Muscle of leg (tissue), 11 donors: ENCODE measurements around the gene FAM53B. TPM values are rescaled to one million over a fixed set of nuclear protein-coding genes. Genes with fewer than 3 reads are reported as not detected.

ENCODE experiments used
- DNase-seq: peaks from one replicate; pipeline ENCODE4 v3.0.0; 2013
- H3K27ac ChIP-seq: one replicate; pipeline ENCODE4 v1.5.1; 2013; ENCODE audit warnings: mild to moderate bottlenecking, low read length, control low read depth
- H3K27me3 ChIP-seq: one replicate; pipeline ENCODE4 v1.6.1; 2013; ENCODE audit warnings: low read length; ENCODE audit not compliant: control insufficient read depth, insufficient read depth
- H3K36me3 ChIP-seq: one replicate; pipeline ENCODE4 v1.6.1; 2013; ENCODE audit warnings: low read length; ENCODE audit not compliant: control insufficient read depth, insufficient read depth
- H3K4me1 ChIP-seq: one replicate; pipeline ENCODE4 v1.6.1; 2013; ENCODE audit warnings: low read length; ENCODE audit not compliant: control insufficient read depth, insufficient read depth
- H3K4me3 ChIP-seq: one replicate; pipeline ENCODE4 v1.5.1; 2013; ENCODE audit warnings: low read length, control low read depth
- H3K9me3 ChIP-seq: replicated peaks from 2 replicates; pipeline ENCODE4 v1.6.1; 2013; ENCODE audit warnings: low read depth, low read length; ENCODE audit not compliant: control insufficient read depth
- WGBS: methylation state at CpG from one replicate; pipeline ENCODE4 v1.1.5; 2013; ENCODE audit warnings: missing lambda C conversion rate; ENCODE audit not compliant: insufficient coverage; 5-methylcytosine and 5-hydroxymethylcytosine counted together
- polyA plus RNA-seq, 8 donors: library from polyadenylated mRNA; unstranded; fragments of 120-200 nt; gene quantifications; one replicate each; pipeline versions ENCODE4 v1.2.1 to v1.2.3, GENCODE V29; 2013; ENCODE audit warnings: inconsistent platforms in 1 of 8, low replicate concordance in 1 of 8; ENCODE audit not compliant: insufficient read length in 8 of 8, insufficient read depth in 1 of 8
- total RNA-seq: library from RNA; stranded (reverse); fragments of 120-200 nt; gene quantifications from one replicate; pipeline ENCODE4 v1.2.4, GENCODE V29; 2013

The FAM53B gene
- total and polyA plus RNA-seq, 9 donors: 23.6 to 31.2 (median 27.0) TPM

DNA sequence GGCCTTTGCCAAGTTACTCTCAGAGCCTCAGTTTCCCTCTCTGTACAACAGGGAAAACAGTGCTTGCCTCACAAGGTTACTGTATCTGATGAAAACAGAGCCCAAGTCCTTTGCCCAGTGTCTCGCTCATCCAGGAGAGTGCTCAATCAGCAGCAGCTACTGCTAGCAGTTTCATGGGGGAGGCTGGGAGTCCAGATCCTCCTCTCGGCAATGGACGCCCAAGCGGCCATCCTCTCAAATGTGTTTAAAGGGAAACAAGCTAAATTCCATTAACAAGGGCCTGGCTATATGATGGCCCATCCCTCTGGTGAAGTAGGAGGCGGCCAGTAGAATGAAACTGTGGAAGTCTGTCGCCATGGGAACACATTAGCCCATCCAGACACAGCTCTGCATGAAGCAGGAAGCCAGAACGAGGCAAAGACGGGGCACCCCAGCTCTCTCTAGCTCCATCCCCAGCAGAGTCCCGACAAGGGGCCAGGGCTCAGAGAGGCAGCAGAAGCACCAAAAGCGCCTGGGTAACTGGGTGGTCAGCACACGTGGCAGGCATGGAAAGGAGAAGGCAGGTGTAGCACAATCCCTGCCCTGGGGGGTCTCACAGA is 35.2 kb downstream of the FAM53B start:
- DNase-seq: peak; percentile 74
- Histone ChIP-seq H3K4me3 (no peak overlapping the region), H3K4me1 (peaks cover 82% of the 10 kb centered on the region), H3K36me3 (peaks cover 27% of the 10 kb centered on the region), H3K9me3 (no peaks in the 10 kb centered on the region), H3K27me3 (no peaks in the 10 kb centered on the region), H3K27ac (peak overlapping the region; percentile 77)
- 52% methylated on average over 5 of the region's 11 CpGs for WGBS

DNA sequence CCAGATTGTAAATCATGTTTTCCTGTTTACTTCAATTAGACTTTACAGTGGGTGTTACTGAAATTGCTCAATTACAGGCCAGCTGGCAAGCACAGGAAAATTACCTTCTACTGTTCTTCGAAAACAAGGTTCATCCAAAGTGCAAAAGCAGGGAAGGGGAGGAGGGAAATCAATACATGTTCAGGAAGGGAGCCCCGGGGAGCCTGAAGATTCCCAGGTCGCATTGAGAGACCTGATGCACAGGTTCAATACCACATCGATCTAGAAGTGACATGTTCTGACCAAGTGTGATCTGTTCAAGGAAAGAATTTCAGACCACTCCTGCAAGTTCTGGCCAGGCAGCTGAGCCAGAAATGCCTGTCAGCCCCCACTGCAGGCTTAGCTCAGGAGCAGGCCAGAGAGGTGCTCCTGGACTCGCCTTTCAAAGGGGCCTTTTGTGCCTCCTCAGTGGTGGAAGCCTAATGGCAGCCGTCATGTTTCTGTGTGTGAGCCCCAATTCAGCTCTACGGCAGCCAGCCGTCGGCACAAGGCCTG is 35.9 kb downstream of the FAM53B start:
- no peaks in the 10 kb centered on the region for H3K9me3 ChIP-seq
- peaks cover 83% of the 10 kb centered on the region for H3K4me1 ChIP-seq
- H3K27ac ChIP-seq: peak overlapping the region; percentile 77
- no peaks in the 10 kb centered on the region for H3K27me3 ChIP-seq
- H3K4me3 ChIP-seq: no peak overlapping the region
- DNase-seq: no peak
- WGBS: 16% methylated on average over 7 of the region's 9 CpGs
- peaks cover 30% of the 10 kb centered on the region for H3K36me3 ChIP-seq

DNA sequence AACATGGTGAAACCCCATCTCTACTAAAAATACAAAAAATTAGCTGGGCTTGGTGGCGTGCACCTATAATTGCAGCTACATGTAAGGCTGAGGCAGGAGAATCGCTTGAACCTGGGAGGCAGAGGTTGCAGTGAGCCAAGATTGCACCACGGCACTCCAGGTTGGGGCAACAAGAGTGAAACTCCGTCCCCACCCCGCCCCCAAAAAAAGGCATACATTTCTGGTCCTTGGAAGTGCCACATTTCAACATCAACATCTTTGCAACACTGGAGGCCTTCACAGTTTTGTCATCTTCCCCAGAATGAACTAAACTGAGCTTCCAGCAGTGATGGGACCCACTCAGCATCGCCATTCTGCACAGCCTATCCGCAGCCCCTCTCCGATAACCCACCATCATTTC is 36.6 kb downstream of the FAM53B start:
- no peak for DNase-seq
- no peaks in the 10 kb centered on the region for H3K27me3 ChIP-seq
- peaks cover 26% of the 10 kb centered on the region for H3K36me3 ChIP-seq
- H3K4me1 ChIP-seq: peaks cover 84% of the 10 kb centered on the region
- H3K27ac ChIP-seq: peak overlapping the region; percentile 4
- WGBS: 91% methylated on average over 8 of the region's 8 CpGs
- no peaks in the 10 kb centered on the region for H3K9me3 ChIP-seq
- no peak overlapping the region for H3K4me3 ChIP-seq

DNA sequence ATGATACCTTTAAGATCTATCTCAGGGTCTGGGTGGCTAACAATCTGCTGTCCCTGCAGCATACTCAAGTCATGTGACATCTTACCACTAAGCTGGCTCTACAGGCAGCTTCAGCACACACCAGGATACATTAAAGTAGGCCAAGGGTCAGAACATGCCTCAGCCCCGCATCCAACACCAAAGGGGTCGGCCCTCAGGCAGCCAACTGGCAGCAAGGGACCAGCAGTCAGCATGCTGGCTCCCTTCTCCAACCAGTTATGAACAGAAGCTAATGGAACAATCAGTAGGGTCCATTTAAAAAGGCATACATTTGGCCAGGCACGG is 37.1 kb downstream of the FAM53B start:
- H3K4me3 ChIP-seq: no peak overlapping the region
- H3K9me3 ChIP-seq: no peaks in the 10 kb centered on the region
- H3K27ac ChIP-seq: peak overlapping the region; percentile 2
- WGBS: 84% methylated on average over 3 of the region's 3 CpGs
- no peak for DNase-seq
- H3K27me3 ChIP-seq: no peaks in the 10 kb centered on the region
- peaks cover 26% of the 10 kb centered on the region for H3K36me3 ChIP-seq
- peaks cover 89% of the 10 kb centered on the region for H3K4me1 ChIP-seq

DNA sequence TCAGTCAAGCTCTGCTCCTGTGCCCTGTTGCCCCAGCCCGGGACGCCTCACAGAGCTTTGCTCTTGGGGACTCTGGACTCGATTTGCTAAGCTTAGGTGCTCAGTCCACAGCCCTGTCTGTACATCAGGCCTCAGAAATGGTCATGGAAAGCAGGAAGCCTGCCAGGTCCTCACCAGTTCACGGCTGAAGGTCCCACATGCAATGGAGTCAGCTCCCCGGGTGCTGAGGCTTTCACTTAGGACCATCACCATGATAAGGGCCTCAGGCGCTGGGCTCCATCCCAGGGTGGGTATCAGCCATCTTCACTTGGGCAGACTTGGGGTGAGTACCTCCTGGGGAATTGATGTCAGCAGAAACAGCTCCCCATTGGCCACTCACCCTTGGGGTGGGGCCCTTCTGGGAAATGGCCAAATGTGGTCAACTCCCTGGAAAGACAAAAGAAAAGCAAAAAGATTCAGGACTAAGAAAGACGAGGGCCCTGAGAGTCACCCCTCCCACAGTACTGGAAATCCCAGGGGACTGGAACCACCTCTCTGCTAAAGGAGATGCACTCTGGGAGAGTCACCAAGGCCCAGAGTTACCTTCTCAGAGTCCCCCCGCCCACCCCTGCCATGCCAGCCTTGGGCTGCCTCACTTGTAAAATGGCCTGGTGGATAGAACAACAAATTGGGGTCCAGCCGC is 37.6 kb downstream of the FAM53B start:
- no peak for DNase-seq
- WGBS: 82% methylated on average over 9 of the region's 9 CpGs
- H3K27me3 ChIP-seq: no peaks in the 10 kb centered on the region
- H3K4me1 ChIP-seq: peaks cover 94% of the 10 kb centered on the region
- H3K36me3 ChIP-seq: peaks cover 25% of the 10 kb centered on the region
- no peaks in the 10 kb centered on the region for H3K9me3 ChIP-seq
- H3K27ac ChIP-seq: peak overlapping the region; percentile 2
- H3K4me3 ChIP-seq: no peak overlapping the region

DNA sequence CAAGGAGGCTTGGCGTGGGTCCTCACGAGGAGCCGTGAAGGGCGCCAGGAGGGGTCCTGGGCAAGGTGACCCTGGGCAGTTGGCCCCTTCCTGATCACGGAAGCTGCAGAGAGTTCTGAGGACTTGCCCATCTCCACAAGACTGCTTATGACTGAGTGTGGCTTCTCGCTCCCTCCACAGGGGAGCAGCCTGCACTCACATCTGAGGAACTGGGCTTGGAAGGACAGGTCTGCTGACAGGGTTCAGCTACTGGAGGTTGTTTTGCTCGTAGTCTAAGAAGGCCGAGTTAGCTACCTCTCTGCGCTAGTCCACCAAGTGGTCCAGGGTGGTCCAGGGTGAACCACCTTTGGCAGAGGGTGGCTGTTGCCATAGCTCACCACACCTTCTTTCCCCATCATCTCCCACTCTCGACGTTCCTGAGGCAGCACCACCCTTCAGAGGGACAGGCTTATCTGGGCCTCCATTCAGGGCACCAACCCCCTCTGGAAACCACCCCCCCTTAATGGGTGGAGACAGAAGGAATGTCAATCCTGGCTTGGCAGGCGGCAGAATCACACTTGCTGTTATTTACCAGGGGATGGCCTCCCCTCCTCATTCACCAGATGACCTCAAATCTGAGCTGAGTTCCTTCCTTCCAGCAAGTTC is 38.2 kb downstream of the FAM53B start:
- H3K4me3 ChIP-seq: no peak overlapping the region
- no peaks in the 10 kb centered on the region for H3K27me3 ChIP-seq
- DNase-seq: no peak
- H3K4me1 ChIP-seq: peaks cover 97% of the 10 kb centered on the region
- H3K27ac ChIP-seq: no peak overlapping the region
- WGBS: 78% methylated on average over 6 of the region's 12 CpGs
- H3K9me3 ChIP-seq: no peaks in the 10 kb centered on the region
- H3K36me3 ChIP-seq: peaks cover 23% of the 10 kb centered on the region

DNA sequence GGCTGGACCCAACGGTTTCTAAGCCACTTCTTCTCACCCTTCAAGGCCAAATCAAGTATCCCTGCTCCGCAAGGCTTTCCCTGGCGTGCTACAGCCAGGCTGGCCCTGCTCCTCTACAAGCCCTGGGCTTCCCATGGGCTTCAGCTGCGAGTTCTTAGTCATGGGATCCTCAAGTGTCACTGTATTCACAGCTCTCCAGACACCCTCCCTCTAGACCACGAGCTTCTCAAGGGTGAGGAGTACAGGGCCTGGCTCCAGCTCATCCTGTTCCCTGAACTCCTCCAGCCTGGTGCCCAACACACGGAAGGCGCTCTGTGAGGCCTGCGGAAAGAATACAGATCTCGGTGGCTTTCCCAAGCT is 38.8 kb downstream of the FAM53B start:
- peak overlapping the region; percentile 38 for H3K27ac ChIP-seq
- H3K9me3 ChIP-seq: no peaks in the 10 kb centered on the region
- H3K36me3 ChIP-seq: peaks cover 23% of the 10 kb centered on the region
- no peak overlapping the region for H3K4me3 ChIP-seq
- 78% methylated on average over 9 of the region's 9 CpGs for WGBS
- H3K4me1 ChIP-seq: peaks cover 97% of the 10 kb centered on the region
- H3K27me3 ChIP-seq: no peaks in the 10 kb centered on the region
- DNase-seq: no peak

DNA sequence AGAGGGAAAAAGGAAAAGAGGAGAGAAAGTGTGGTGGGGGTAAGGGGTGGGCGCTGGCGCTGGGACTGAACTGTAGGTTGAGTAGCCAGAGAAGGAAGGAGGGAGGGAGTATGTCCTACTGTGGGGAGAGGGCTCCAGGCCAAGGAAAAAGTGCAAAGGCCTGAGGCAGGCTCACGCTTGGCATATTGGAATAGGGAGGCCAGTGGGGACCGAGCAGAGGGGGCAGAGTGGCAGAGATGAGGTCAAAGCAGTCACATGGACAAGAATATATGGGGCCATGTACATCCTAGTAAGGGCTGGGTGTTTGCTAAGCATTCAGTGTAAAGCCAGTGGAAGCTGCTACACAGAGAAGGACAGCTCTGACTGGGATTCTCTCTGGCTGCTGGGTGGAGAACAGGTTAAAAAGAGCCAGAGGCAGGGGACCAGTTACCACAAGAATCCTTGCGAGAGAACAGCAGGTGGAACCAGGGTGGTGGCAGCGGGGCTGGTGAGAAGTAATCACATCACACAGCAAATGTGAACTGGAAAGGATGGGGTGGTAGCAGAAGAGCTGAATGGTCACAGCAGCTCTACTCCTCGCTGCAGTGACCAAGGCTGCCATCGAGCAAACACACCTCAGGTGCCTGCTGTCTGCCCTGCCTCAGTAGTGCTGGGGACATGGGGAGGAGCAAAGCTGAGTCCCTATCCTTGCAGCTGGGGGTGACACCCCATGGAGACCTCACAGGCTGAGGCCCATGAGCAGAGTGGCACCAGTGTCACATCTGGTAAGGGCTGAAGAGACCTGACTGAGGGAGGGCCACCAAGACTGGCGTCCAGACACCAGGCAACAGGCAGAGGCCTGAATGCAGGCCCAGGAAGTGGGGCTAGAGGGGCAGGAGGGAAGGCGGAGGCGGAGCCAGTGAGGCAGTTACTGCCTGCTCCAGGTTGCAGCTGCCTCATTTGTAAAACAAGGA is 39.5 kb downstream of the FAM53B start:
- 79% methylated on average over 9 of the region's 11 CpGs for WGBS
- H3K4me3 ChIP-seq: no peak overlapping the region
- peaks cover 25% of the 10 kb centered on the region for H3K36me3 ChIP-seq
- no peak for DNase-seq
- no peaks in the 10 kb centered on the region for H3K9me3 ChIP-seq
- peaks cover 97% of the 10 kb centered on the region for H3K4me1 ChIP-seq
- peak overlapping the region; percentile 92 for H3K27ac ChIP-seq
- H3K27me3 ChIP-seq: no peaks in the 10 kb centered on the region

DNA sequence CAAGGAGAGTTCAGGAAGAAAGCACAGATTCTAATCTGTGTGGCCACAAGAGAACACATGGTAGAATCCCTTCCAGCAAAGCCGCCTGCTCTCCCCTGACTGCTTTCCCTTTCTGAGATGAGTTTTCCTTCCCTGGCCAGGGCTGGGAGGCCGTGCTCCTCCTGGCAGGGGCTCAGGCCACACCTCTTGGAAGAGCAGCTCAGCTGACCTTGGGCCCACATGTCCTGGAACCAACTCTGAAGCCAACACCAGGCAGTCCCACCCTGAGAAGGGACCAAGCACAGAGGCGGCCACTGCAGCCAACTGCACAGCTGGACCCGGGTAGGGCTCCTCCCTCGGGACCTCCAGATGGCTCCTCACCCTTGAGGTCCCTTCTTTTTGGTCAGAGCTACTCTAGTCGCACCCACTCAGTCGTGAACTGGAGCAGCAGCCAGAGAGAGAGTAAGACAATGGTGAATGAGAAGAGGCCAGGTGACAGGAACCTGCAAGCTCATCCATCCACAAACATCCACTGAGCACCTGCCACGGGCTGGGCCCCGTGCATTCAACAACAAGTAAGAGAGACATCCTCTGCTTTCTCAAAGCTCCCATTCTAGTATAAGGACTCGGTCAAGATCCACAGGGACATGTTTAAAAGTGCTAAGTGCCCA is 40.3 kb downstream of the FAM53B start:
- H3K27me3 ChIP-seq: no peaks in the 10 kb centered on the region
- 20% methylated on average over 3 of the region's 10 CpGs for WGBS
- peaks cover 25% of the 10 kb centered on the region for H3K36me3 ChIP-seq
- peak overlapping the region; percentile 92 for H3K27ac ChIP-seq
- no peak overlapping the region for H3K4me3 ChIP-seq
- peaks cover 98% of the 10 kb centered on the region for H3K4me1 ChIP-seq
- peak; percentile 96 for DNase-seq
- H3K9me3 ChIP-seq: no peaks in the 10 kb centered on the region
